Endodermal cell (in vitro differentiated cells): ENCODE results near the gene RIPPLY3. TPM values are rescaled to one million over a fixed set of nuclear protein-coding genes. Genes with fewer than 3 reads are reported as not detected.

ENCODE experiments used
- DNase-seq: peaks from one replicate; pipeline ENCODE4 v3.0.0-alpha.2; 2017
- H3K27ac ChIP-seq: 2 replicates; pipeline ENCODE4 v1.5.1; 2013; ENCODE audit warnings: mild to moderate bottlenecking, low read depth, low read length, moderate library complexity
- H3K27me3 ChIP-seq: 2 replicates; pipeline ENCODE4 v1.6.1; 2013; ENCODE audit warnings: mild to moderate bottlenecking, low read length, moderate library complexity; ENCODE audit not compliant: insufficient read depth, control insufficient read depth, poor library complexity, severe bottlenecking
- H3K36me3 ChIP-seq: 2 replicates; pipeline ENCODE4 v1.7.0; 2013; ENCODE audit warnings: mild to moderate bottlenecking, low read length, moderate library complexity; ENCODE audit not compliant: control insufficient read depth, insufficient read depth
- H3K4me1 ChIP-seq: one replicate; pipeline ENCODE4 v1.7.0; 2013; ENCODE audit warnings: low read length; ENCODE audit not compliant: control insufficient read depth, insufficient read depth
- H3K4me3 ChIP-seq: 2 replicates; pipeline ENCODE4 v1.5.1; 2013; ENCODE audit warnings: mild to moderate bottlenecking, low read length, moderate library complexity
- H3K9ac ChIP-seq: 2 replicates; pipeline ENCODE4 v1.6.1; 2013; ENCODE audit warnings: mild to moderate bottlenecking, low read length, moderate library complexity; ENCODE audit not compliant: poor library complexity, severe bottlenecking; ENCODE audit errors: extremely low read depth
- H3K9me3 ChIP-seq: 2 replicates; pipeline ENCODE4 v1.6.1; 2013; ENCODE audit warnings: mild to moderate bottlenecking, low read length, moderate library complexity; ENCODE audit not compliant: control insufficient read depth
- H3K27ac Mint-ChIP-seq: 2 replicates; pipeline ENCODE4 v1.8.0; 2020; ENCODE audit warnings: mixed read lengths
- H3K27me3 Mint-ChIP-seq: 2 replicates; pipeline ENCODE4 v1.8.0; 2021; ENCODE audit warnings: mild to moderate bottlenecking, mixed read lengths; ENCODE audit not compliant: insufficient read depth
- H3K36me3 Mint-ChIP-seq: 2 replicates; pipeline ENCODE4 v1.8.0; 2020; ENCODE audit warnings: low read depth, mixed read lengths
- H3K4me1 Mint-ChIP-seq: 2 replicates; pipeline ENCODE4 v1.8.0; 2020; ENCODE audit warnings: mixed read lengths
- H3K4me3 Mint-ChIP-seq: 2 replicates; pipeline ENCODE4 v1.8.0; 2020; ENCODE audit warnings: mild to moderate bottlenecking, moderate library complexity, mixed read lengths
- H3K9me3 Mint-ChIP-seq: 2 replicates; pipeline ENCODE4 v1.8.0; 2020; ENCODE audit warnings: mild to moderate bottlenecking, mixed read lengths
- WGBS, 2 experiments: methylation state at CpG; one replicate each; pipeline versions ENCODE4 v1.1.5 to v1.1.7; 2013; ENCODE audit warnings: missing lambda C conversion rate in 2 of 2, mixed read lengths in 1 of 2; ENCODE audit not compliant: insufficient coverage in 1 of 2, insufficient read length in 1 of 2; 5-methylcytosine and 5-hydroxymethylcytosine counted together
- total RNA-seq, 2 donors: library from RNA; stranded (reverse); fragmentation: NEBNext Ultra II Directional in 1 of 2; extraction: Animal tissue kit (Norgen Biotek cat#: 25700) in 1 of 2; gene quantifications; 2 replicates in 1 of 2; 3 replicates in 1 of 2; pipeline ENCODE4 v1.2.1, GENCODE V29; 2021
- TF ChIP-seq, protein P1 (sequence below): fragments of 200-600 bp; sonication (generic); conservative IDR thresholded peaks from 2 replicates; pipeline ENCODE4 v1.5.0; 2021; ENCODE audit warnings: antibody characterized with exemption, mild to moderate bottlenecking

The RIPPLY3 gene
- total RNA-seq, 2 donors from 2014 or later, result 15.6 to 28.0 TPM

DNA sequence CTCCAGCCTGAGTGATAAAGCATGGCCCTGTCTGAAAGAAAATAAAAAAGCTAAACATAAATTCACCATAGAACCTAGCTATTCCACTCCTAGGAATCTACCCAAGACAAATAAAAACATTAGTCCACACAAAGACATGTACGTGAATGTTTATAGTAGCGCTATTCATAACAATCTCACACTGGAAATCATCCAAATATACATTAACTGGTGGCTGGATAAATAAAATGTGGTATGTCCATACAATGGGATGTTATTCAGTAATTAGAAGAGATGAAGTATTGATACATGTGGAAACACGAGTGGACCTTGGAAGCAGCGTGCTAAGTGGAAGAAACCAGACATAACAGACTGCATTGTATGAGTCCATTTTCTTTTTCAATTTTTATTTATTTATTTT lies 29.7 kb downstream of the RIPPLY3 start:
- TF ChIP-seq, protein P1, sequence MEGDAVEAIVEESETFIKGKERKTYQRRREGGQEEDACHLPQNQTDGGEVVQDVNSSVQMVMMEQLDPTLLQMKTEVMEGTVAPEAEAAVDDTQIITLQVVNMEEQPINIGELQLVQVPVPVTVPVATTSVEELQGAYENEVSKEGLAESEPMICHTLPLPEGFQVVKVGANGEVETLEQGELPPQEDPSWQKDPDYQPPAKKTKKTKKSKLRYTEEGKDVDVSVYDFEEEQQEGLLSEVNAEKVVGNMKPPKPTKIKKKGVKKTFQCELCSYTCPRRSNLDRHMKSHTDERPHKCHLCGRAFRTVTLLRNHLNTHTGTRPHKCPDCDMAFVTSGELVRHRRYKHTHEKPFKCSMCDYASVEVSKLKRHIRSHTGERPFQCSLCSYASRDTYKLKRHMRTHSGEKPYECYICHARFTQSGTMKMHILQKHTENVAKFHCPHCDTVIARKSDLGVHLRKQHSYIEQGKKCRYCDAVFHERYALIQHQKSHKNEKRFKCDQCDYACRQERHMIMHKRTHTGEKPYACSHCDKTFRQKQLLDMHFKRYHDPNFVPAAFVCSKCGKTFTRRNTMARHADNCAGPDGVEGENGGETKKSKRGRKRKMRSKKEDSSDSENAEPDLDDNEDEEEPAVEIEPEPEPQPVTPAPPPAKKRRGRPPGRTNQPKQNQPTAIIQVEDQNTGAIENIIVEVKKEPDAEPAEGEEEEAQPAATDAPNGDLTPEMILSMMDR, result no peak
- H3K36me3 ChIP-seq, result no peaks in the 10 kb centered on the region
- no peaks in the 10 kb centered on the region for H3K27me3 ChIP-seq
- no peak overlapping the region for H3K9ac ChIP-seq
- Mint-ChIP-seq H3K4me1 (peaks cover 9% of the 10 kb centered on the region), H3K36me3 (no peaks in the 10 kb centered on the region), H3K27me3 (peaks cover 39% of the 10 kb centered on the region), H3K4me3 (no peak overlapping the region), H3K27ac (no peak overlapping the region), H3K9me3 (no peaks in the 10 kb centered on the region)
- no peak for DNase-seq
- H3K27ac ChIP-seq, result no peak overlapping the region
- no peaks in the 10 kb centered on the region for H3K9me3 ChIP-seq
- WGBS, 2 experiments, result 90 to 100% methylated on average over 2 to 4 of the region's 4 CpGs
- no peak overlapping the region for H3K4me3 ChIP-seq
- H3K4me1 ChIP-seq, result peaks cover 4% of the 10 kb centered on the region

DNA sequence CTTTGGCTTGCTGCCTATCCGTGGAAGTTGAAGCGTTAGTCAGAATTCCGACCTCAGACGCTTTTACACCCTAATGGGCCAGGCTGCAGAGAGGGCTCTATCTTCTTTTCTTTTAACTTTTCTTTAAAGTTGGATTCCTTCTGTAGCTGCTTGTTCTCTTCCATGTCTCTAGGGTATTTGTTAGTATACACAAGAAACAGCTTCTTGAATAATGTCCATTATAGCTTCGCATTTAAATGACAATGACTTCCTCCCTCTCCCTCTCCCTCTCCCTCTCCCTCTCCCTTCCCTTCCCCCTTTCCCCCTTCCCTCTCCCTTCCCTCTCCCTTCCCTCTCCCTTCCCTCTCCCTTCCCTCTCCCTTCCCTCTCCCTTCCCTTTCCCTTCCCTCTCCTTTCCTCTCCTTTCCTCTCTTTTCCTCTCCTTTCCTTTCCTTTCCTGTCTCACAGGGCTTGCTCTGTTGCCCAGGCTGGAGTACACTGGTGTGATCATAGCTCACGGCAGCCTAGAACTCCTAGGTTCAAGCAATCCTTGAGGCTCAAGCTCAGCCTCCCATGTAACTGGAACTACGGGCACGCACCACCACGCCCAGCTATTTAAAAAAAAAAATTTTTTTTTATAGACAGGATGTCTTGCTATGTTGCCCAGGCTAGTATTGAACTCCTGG lies 33.0 kb downstream of the RIPPLY3 start:
- peaks cover 37% of the 10 kb centered on the region for H3K27me3 Mint-ChIP-seq

DNA sequence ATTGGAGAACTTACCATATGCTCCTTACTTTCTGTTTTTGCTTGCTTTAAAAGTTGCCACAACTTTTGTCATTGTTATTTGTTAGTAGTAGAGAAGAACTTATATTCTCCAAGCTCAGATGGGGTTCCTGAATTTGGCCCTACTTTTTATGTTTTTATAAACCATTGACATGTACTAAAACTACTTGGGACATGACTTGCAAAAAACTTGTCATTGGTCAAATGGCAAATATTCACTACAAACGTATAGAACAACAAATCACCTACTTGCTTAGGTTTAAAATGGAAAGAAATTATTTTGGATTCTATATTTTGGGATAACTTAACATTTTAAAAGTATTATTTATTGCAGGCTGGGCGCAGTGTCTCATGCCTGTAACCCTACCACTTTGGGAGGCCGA lies 33.7 kb downstream of the RIPPLY3 start:
- TF ChIP-seq, protein P1, result no peak
- H3K9me3 Mint-ChIP-seq, result no peaks in the 10 kb centered on the region
- H3K4me3 Mint-ChIP-seq, result no peak overlapping the region
- peaks cover 42% of the 10 kb centered on the region for H3K27me3 Mint-ChIP-seq
- Histone ChIP-seq H3K27me3 (no peaks in the 10 kb centered on the region), H3K36me3 (no peaks in the 10 kb centered on the region), H3K4me1 (peaks cover 8% of the 10 kb centered on the region), H3K27ac (no peak overlapping the region), H3K9ac (no peak overlapping the region), H3K4me3 (no peak overlapping the region), H3K9me3 (no peaks in the 10 kb centered on the region)
- 100% methylated on average over 3 of the region's 3 CpGs; no CpG with 5 or more reads in 1 of the 2 experiments for WGBS, 2 experiments
- no peak overlapping the region for H3K27ac Mint-ChIP-seq
- DNase-seq, result no peak
- no peaks in the 10 kb centered on the region for H3K36me3 Mint-ChIP-seq
- H3K4me1 Mint-ChIP-seq, result peaks cover 29% of the 10 kb centered on the region

More for the DNA sequence above, 33.0 kb downstream of the RIPPLY3 start:
- no peak overlapping the region for H3K27ac ChIP-seq
- H3K27ac Mint-ChIP-seq, result no peak overlapping the region
- no peaks in the 10 kb centered on the region for H3K36me3 ChIP-seq
- H3K9me3 ChIP-seq, result no peaks in the 10 kb centered on the region
- H3K4me1 ChIP-seq, result peaks cover 8% of the 10 kb centered on the region
- no peaks in the 10 kb centered on the region for H3K9me3 Mint-ChIP-seq
- H3K36me3 Mint-ChIP-seq, result no peaks in the 10 kb centered on the region
- 69 to 78% methylated on average over 8 of the region's 9 CpGs for WGBS, 2 experiments
- H3K4me3 ChIP-seq, result no peak overlapping the region
- DNase-seq, result no peak
- peaks cover 24% of the 10 kb centered on the region for H3K4me1 Mint-ChIP-seq
- no peaks in the 10 kb centered on the region for H3K27me3 ChIP-seq
- TF ChIP-seq, protein P1, result no peak
- no peak overlapping the region for H3K4me3 Mint-ChIP-seq
- H3K9ac ChIP-seq, result no peak overlapping the region
